GM06990 (cell line): ENCODE results near the gene RBBP7.

Source experiments
- DNase-seq: peaks from one replicate; pipeline ENCODE4 v3.0.0-alpha.2; 2011; ENCODE audit not compliant: insufficient read length; ENCODE audit errors: extremely low read depth
- H3K27me3 ChIP-seq: replicated peaks from 2 replicates; pipeline ENCODE4 v1.6.0; 2011; ENCODE audit warnings: low read length; ENCODE audit not compliant: control insufficient read depth, insufficient read depth
- H3K36me3 ChIP-seq: 2 replicates; pipeline ENCODE4 v1.5.1; 2011; ENCODE audit warnings: low read length; ENCODE audit not compliant: control insufficient read depth, insufficient read depth
- H3K4me3 ChIP-seq: replicated peaks from 2 replicates; pipeline ENCODE4 v1.5.1; 2011; ENCODE audit warnings: low read depth, mild to moderate bottlenecking, control low read depth, low read length
- CTCF ChIP-seq: IDR thresholded peaks from 2 replicates; pipeline ENCODE4 v1.5.1; 2011; ENCODE audit warnings: low read length, control low read depth, mild to moderate bottlenecking, inconsistent platforms; ENCODE audit not compliant: insufficient read depth, poor library complexity, severe bottlenecking

The RBBP7 gene

GRCh38 chrX:16870862-16871815 is 977 bp upstream of the RBBP7 start:
- H3K4me3 ChIP-seq: peak overlapping the region; percentile 53
- H3K36me3 ChIP-seq: no peaks in the 10 kb centered on the region
- DNase-seq: no peak
- H3K27me3 ChIP-seq: no peaks in the 10 kb centered on the region; the same call in 1 of the 2 replicates
- no peak for TF ChIP-seq CTCF

- peak overlapping the region; percentile 85 for H3K4me3 ChIP-seq
- H3K27me3 ChIP-seq: no peaks in the 10 kb centered on the region; the same call in 1 of the 2 replicates
- DNase-seq: no peak
These were observed 618 bp downstream of the RBBP7 start for GRCh38 chrX:16869393-16870094.

DNA sequence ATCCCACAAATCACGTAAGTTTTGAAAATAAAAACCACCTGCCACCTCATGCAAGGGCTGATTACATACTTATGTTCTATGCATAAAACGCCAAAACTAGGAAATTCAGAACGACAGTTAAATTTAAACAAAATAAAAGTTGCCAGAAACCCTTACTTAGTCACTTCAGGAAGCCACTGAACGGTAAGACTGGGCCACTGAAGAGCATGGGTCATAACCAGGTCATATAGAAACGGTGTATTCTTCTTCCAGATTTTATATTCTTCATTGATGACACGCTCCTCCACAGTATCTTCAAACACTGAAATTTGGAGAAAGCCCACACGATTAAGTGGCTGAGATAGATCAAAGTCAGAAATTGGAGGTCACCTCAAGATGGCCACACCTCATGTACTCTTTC is 1.2 kb downstream of the RBBP7 start:
- Histone ChIP-seq H3K4me3 (peak overlapping the region; percentile 85), H3K27me3 (no peaks in the 10 kb centered on the region; the same call in 1 of the 2 replicates), H3K36me3 (no peaks in the 10 kb centered on the region)
- peak; percentile 3 for DNase-seq
- no peak for TF ChIP-seq CTCF

More at GRCh38 chrX:16869393-16870094, 618 bp downstream of the RBBP7 start:
- no peak for TF ChIP-seq CTCF
- H3K36me3 ChIP-seq: no peaks in the 10 kb centered on the region

DNA sequence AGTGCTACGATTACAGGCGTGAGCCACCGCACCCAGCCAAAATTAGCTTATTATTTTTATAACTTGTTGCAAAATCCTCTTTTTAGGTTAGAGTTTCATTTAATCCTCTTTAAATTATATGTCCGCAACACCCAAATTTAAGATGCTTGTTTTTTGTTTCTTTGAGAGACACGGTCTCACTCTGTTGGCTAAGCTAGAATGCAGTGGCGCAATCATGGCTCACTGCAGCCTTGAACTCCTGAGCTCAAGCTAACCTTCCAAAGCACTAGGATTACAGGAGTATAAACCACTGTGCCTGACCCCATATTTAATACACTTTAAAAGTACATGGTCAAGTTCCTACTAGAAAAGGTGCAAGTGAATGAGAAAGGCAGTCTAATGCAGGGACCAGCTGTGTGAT is 2.2 kb downstream of the RBBP7 start:
- H3K27me3 ChIP-seq: no peaks in the 10 kb centered on the region; the same call in 1 of the 2 replicates
- H3K36me3 ChIP-seq: no peaks in the 10 kb centered on the region
- no peak for DNase-seq
- TF ChIP-seq CTCF: no peak
- H3K4me3 ChIP-seq: peak overlapping the region; percentile 85; the same call in 1 of the 2 replicates

DNA sequence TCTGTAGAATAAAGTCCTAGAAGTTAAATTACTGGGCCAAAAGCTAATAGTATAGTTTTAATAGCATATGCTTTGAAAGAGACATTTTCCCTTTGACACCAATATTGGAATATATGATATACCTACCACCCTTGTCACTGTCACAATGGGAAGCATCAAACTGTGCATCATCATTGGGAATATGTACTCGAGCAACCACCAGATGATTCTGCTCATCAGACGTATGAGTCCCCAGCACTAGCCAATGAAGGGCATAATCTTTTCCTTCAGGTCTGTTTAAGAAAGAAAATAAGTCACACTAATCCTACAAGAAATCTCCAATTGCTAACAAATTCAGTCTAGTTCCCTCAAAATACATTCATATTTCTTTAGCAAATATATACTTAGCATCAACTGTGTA is 7.3 kb downstream of the RBBP7 start:
- Histone ChIP-seq H3K4me3 (no peak overlapping the region), H3K36me3 (peaks cover 9% of the 10 kb centered on the region), H3K27me3 (no peaks in the 10 kb centered on the region)
- DNase-seq: no peak
- no peak for TF ChIP-seq CTCF
